ENCODE results near the gene PTPRK.

GRCh38 chr6:128557081-128557480 lies 36.7 kb upstream of the PTPRK start:
- no peak for TF ChIP-seq CTCF (IDR thresholded peaks at IDR 0.05)
- TF ChIP-seq ZFX (IDR thresholded peaks at IDR 0.05; ENCODE audit: borderline replicate concordance), result no peak

All from 22Rv1 (cell line).